IMR-90 (cell line): ENCODE results near the gene XRN1.

Experiments
- BHLHE40 ChIP-seq: fragments of 150-350 bp; IDR thresholded peaks from 2 replicates; pipeline ENCODE4 v1.6.1; 2016; ENCODE audit warnings: mild to moderate bottlenecking, low read depth, low read length
- CTCF ChIP-seq: conservative IDR thresholded peaks from 2 replicates; pipeline ENCODE4 v1.5.1; 2012; ENCODE audit warnings: mild to moderate bottlenecking, low read depth, low read length, improper control_type of control experiment
- FOS ChIP-seq: fragments of 150-350 bp; IDR thresholded peaks from 2 replicates; pipeline ENCODE4 v1.6.1; 2016; ENCODE audit warnings: low read depth, low read length
- MAZ ChIP-seq: IDR thresholded peaks from 2 replicates; pipeline ENCODE4 v1.6.1; 2012; ENCODE audit warnings: low read depth, mild to moderate bottlenecking, low read length, improper control_type of control experiment, moderate library complexity, borderline replicate concordance
- MXI1 ChIP-seq: IDR thresholded peaks from 2 replicates; pipeline ENCODE4 v1.6.1; 2012; ENCODE audit warnings: low read depth, mild to moderate bottlenecking, low read length, moderate library complexity, borderline replicate concordance
- NFE2L2 ChIP-seq: fragments of 150-350 bp; IDR thresholded peaks from 2 replicates; pipeline ENCODE4 v1.6.1; 2016; ENCODE audit warnings: low read depth, mild to moderate bottlenecking, low read length
- POLR2A ChIP-seq: IDR thresholded peaks from 2 replicates; pipeline ENCODE4 v1.6.1; 2012; ENCODE audit warnings: mild to moderate bottlenecking, low read depth, low read length
- RAD21 ChIP-seq: IDR thresholded peaks from 2 replicates; pipeline ENCODE4 v1.6.1; 2012; ENCODE audit warnings: low read length, improper control_type of control experiment
- RCOR1 ChIP-seq: IDR thresholded peaks from 2 replicates; pipeline ENCODE4 v1.6.1; 2012; ENCODE audit warnings: mild to moderate bottlenecking, low read length, improper control_type of control experiment; ENCODE audit not compliant: insufficient replicate concordance
- SMC3 ChIP-seq: fragments of 150-350 bp; IDR thresholded peaks from 2 replicates; pipeline ENCODE4 v1.6.1; 2016; ENCODE audit warnings: low read depth, mild to moderate bottlenecking, antibody characterized with exemption, low read length, moderate library complexity
- USF2 ChIP-seq: fragments of 150-350 bp; IDR thresholded peaks from 2 replicates; pipeline ENCODE4 v1.6.1; 2017; ENCODE audit warnings: mild to moderate bottlenecking, antibody characterized with exemption, low read length, low read depth

GRCh38 chr3:142353571-142353970, 94.3 kb downstream of the XRN1 start:
- TF ChIP-seq USF2: no peak
- TF ChIP-seq FOS: no peak
- no peak for TF ChIP-seq POLR2A
- TF ChIP-seq CTCF: no peak
- no peak for TF ChIP-seq NFE2L2
- no peak for TF ChIP-seq SMC3
- TF ChIP-seq RAD21: no peak
- TF ChIP-seq MXI1: no peak
- no peak for TF ChIP-seq RCOR1
- TF ChIP-seq MAZ: no peak
- TF ChIP-seq BHLHE40: no peak
